Measurements from ENCODE around the gene CREB3L2. TPM values are rescaled to one million over a fixed set of nuclear protein-coding genes. Genes with fewer than 3 reads are reported as not detected.

CREB3L2 gene
- total and polyA plus RNA-seq, 2 of the 8 experiments (the other 6 are each of a cell fraction or from before 2014, with no cell fraction given), result 14.4 to 48.3 TPM

DNA sequence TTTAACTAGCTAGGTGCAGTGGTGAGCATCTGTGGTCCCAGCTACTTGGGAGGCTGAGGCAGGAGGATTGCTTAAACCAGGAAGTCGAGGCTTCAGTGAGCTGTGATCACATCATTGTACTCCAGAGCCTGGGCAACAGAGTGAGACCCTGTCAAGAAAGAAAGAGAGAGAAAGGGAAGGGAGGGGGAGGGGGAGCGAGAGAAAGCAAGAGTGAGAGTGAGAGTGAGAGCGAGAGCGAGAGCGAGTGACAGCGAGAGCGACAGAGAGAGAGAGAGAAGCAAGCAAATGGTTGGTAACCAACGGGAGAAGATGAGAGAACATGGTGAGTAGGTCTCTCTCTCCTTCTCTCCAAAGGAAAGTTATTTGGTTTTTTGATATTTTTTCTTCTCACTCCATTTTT lies 85.3 kb downstream of the CREB3L2 start:
- no peak overlapping the region for H4K5ac ChIP-seq (ENCODE audit: insufficient read length, low read depth, low read length)
- no peaks in the 10 kb centered on the region for H3K79me1 ChIP-seq (ENCODE audit: low read depth, low read length)
- no peak overlapping the region for H3K4me3 ChIP-seq (ENCODE audit: extremely low read depth in 1 of 4, insufficient read depth in 2 of 4, low read depth in 3 of 4, low read length in 4 of 4)
- 92 to 100% methylated on average over 6 to 8 of the region's 8 CpGs for WGBS, 2 experiments (ENCODE audit: extremely low coverage in 1 of 2, insufficient coverage in 1 of 2, insufficient read length in 1 of 2, insufficient replicate concordance in 2 of 2, low coverage in 1 of 2, low lambda C conversion rate in 2 of 2, missing lambda C conversion rate in 1 of 2)
- H3K56ac ChIP-seq (replicated peaks; ENCODE audit: insufficient read length, low read depth, low read length), result no peak overlapping the region
- H2AFZ ChIP-seq (ENCODE audit: low read length), result no peak overlapping the region
- TF ChIP-seq POLR2A (IDR thresholded peaks at IDR 0.05; ENCODE audit: control extremely low read depth in 1 of 2, low read depth in 2 of 2, low read length in 2 of 2) (no peak), GABPA (IDR thresholded peaks at IDR 0.05; ENCODE audit: borderline replicate concordance, insufficient read depth, low read length) (no peak), CHD2 (IDR thresholded peaks at IDR 0.05; ENCODE audit: low read length) (no peak), SRF (IDR thresholded peaks at IDR 0.05; ENCODE audit: low read depth, low read length) (no peak), TAF7 (optimal IDR thresholded peaks at IDR 0.05; ENCODE audit: borderline replicate concordance, low read depth, low read length) (no peak), CEBPB (IDR thresholded peaks at IDR 0.05; ENCODE audit: low read depth, low read length) (no peak), NANOG (IDR thresholded peaks at IDR 0.05; ENCODE audit: insufficient read depth, low read depth, low read length, poor library complexity, severe bottlenecking) (no peak)
- ChIA-PET CTCF (ENCODE audit: partially characterized antibody) (interaction anchor here (1.6 to 4.4 kb wide), 4 partner anchors 13 to 92 kb away, joined by 5 to 24 read pairs (median 10); no protein-coding TSS in a partner anchor), POLR2A (ENCODE audit: partially characterized antibody) (no interaction called here)
- H2BK20ac ChIP-seq (ENCODE audit: low read length), result no peak overlapping the region
- H3K18ac ChIP-seq (ENCODE audit: extremely low read depth, low read length), result no peak overlapping the region
- FAIRE-seq, result no peak
- no peak overlapping the region for H3K27ac ChIP-seq (ENCODE audit: low read depth, low read length)
- peaks cover 0 to 13% (median 7%) of the 10 kb centered on the region in 4 experiments; a peak in 4 of 7 replicates for H3K4me1 ChIP-seq (replicated peaks in 1 of 4; ENCODE audit: control insufficient read depth in 3 of 4, insufficient read depth in 4 of 4, low read length in 3 of 4)
- H3K4me2 ChIP-seq (ENCODE audit: insufficient read depth in 1 of 2, low read depth in 2 of 2, low read length in 2 of 2), result no peak overlapping the region
- H2BK15ac ChIP-seq (ENCODE audit: low read length), result no peak overlapping the region
- no peaks in the 10 kb centered on the region for H3K27me3 ChIP-seq (replicated peaks in 1 of 4; ENCODE audit: control insufficient read depth in 3 of 4, extremely low read depth in 1 of 4, insufficient read depth in 3 of 4, low read length in 3 of 4)
- no peak overlapping the region for H3K9ac ChIP-seq (replicated peaks in 1 of 4; ENCODE audit: extremely low read depth in 1 of 4, low read depth in 3 of 4, low read length in 3 of 4)
- peaks cover 0 to 33% (median 7%) of the 10 kb centered on the region in 4 experiments; a peak in 5 of 8 replicates for H3K36me3 ChIP-seq (ENCODE audit: control insufficient read depth in 2 of 4, insufficient read depth in 4 of 4, low read length in 3 of 4)
- no peak for DNase-seq (ENCODE audit: low read depth in 1 of 2, low spot score in 2 of 2)
- H3K14ac ChIP-seq (ENCODE audit: insufficient read length), result no peak overlapping the region
- peaks cover 0 to 13% of the 10 kb centered on the region in 2 experiments; a peak in 3 of 4 replicates for H3K79me2 ChIP-seq (ENCODE audit: control insufficient read depth in 1 of 2, insufficient read depth in 2 of 2, low read length in 2 of 2)
- H3K9me3 ChIP-seq (ENCODE audit: insufficient read depth in 2 of 2, low read depth in 1 of 2, low read length in 1 of 2), result peaks cover 2 to 3% of the 10 kb centered on the region in 2 experiments; a peak in 1 of 4 replicates
- H4K8ac ChIP-seq (ENCODE audit: extremely low read depth, insufficient read depth, low read length), result no peak overlapping the region
- no peak overlapping the region for H3K23ac ChIP-seq (ENCODE audit: insufficient read length)
- no peak overlapping the region for H4K91ac ChIP-seq (replicated peaks; ENCODE audit: insufficient read length, low read length)
- H2BK5ac ChIP-seq (ENCODE audit: low read depth, low read length), result no peak overlapping the region
- no peak overlapping the region for H3K4ac ChIP-seq (replicated peaks; ENCODE audit: insufficient read length, low read depth, low read length)
- no peak overlapping the region for H2BK12ac ChIP-seq (ENCODE audit: low read depth, low read length)
- H3K23me2 ChIP-seq (ENCODE audit: low read depth, low read length), result no peaks in the 10 kb centered on the region
- no peak overlapping the region for H2AK5ac ChIP-seq (ENCODE audit: low read depth, low read length)
- peaks cover 0 to 2% of the 10 kb centered on the region in 2 experiments for H4K20me1 ChIP-seq (replicated peaks in 1 of 2; ENCODE audit: control insufficient read depth in 1 of 2, insufficient read depth in 2 of 2, low read length in 2 of 2)
- H2BK120ac ChIP-seq (replicated peaks; ENCODE audit: low read depth, low read length), result no peak overlapping the region
